Stimulated activated CD8-positive, alpha-beta memory T cell treated with anti-CD3 and anti-CD28 coated beads, Interleukin-12 subunit alpha, Interleukin-12 subunit beta, amount 100 ng/mL, for 24 hours (primary cell): ENCODE data around the gene PXN.
"Not testable (repeated sequence)": the region's sequence is repeated elsewhere in the genome, so short reads cannot be mapped to it uniquely, and the experiment has no call there.

ENCODE experiments used
- DNase-seq: peaks from one replicate; pipeline ENCODE4 v3.0.0-alpha.2; 2020; ENCODE audit errors: extremely low read depth

PXN gene

DNA sequence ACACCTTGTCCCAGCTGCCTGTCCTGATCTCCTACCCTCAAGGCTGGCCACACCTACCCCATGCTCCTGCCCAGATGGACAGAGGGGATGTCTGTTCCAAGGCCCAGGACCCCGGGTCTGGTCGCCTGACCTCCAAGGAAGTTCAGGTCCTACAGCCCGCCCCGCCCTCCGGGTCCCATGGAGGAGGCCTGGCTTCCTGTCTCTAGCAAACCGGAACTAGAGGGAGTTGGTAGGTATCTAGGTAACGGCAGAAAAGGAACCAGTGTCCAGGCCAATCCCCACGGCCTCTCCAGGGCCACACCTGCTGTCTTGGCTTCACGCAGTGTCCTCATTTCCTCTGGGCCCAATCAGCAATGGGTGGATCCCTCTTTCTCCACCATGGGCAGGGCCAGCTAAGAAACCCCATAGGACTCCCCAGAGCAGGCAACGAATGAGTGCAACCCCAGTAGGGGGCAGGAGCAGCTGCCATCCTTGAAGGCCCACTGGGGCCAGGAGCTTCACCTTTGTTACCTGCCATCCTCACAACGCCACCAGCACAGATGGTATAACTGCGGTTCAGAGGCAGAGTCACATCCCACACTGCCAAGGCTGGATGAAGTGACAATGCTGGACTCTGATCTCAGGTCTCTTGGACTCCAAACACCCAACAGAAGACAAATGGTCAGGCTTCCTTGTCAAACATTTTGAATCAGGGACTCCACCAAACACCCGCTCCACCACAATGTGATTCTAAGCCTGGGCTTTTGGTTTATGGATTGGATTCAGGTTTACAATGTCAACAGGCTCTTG is 39.5 kb downstream of the PXN start:
- DNase-seq, result no peak

- DNase-seq, result no peak
These were observed 40.4 kb downstream of the PXN start for GRCh38 chr12:120225200-120225558.

DNA sequence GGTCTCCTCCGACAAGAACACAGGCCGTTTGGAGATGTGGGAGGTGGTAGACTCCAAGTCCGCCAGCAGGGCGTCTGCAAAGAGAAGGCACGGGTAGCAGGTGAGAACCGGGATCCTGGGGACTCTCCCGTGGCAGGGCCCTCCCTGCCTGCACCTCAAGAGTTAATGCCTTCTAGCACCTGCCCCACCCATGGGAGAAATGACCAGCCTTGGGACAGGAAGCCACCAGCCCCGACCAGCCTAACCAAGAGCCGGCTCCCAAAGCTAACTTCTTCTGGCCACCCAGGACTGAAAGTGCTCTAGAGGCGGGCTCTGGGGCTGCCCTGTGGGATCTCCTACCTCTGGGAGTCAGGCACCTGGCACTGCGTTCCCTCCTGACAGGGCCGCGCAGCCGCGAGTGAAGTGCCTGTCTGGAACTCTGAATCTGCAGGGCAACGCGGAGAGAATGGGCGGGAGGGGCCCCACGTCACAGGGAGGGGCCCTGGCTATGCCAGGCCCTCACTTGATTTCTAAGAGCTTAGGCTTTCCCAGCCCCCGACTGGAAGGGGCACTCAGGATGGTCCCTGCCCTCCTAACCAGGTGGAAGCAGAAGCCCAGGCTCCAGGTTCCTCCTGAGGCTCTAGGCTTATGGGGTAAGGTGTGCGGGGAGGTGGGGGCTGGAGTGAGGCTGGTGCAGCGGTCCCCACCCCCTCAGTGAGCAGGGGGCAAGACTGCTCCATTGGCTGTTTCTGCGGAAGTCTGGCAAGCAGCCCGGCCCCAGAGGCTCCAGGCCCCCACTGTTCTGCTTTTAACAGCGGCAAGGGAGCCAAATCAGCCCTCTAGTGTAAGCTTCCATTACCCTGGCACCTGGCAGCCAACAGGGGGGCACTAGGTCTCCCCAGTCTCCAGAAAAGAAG is 41.0 kb downstream of the PXN start:
- DNase-seq, result no peak

- DNase-seq, result no peak
These were observed 41.8 kb downstream of the PXN start for GRCh38 chr12:120223458-120224303.

- no peak for DNase-seq
These were observed 43.2 kb downstream of the PXN start for GRCh38 chr12:120222288-120222832.

GRCh38 chr12:120221576-120221900 is 44.0 kb downstream of the PXN start:
- DNase-seq, result no peak

- DNase-seq, result no peak
These were observed 44.5 kb downstream of the PXN start for GRCh38 chr12:120220838-120221575.

- no peak for DNase-seq
These were observed 46.6 kb downstream of the PXN start for GRCh38 chr12:120218680-120219606.

DNA sequence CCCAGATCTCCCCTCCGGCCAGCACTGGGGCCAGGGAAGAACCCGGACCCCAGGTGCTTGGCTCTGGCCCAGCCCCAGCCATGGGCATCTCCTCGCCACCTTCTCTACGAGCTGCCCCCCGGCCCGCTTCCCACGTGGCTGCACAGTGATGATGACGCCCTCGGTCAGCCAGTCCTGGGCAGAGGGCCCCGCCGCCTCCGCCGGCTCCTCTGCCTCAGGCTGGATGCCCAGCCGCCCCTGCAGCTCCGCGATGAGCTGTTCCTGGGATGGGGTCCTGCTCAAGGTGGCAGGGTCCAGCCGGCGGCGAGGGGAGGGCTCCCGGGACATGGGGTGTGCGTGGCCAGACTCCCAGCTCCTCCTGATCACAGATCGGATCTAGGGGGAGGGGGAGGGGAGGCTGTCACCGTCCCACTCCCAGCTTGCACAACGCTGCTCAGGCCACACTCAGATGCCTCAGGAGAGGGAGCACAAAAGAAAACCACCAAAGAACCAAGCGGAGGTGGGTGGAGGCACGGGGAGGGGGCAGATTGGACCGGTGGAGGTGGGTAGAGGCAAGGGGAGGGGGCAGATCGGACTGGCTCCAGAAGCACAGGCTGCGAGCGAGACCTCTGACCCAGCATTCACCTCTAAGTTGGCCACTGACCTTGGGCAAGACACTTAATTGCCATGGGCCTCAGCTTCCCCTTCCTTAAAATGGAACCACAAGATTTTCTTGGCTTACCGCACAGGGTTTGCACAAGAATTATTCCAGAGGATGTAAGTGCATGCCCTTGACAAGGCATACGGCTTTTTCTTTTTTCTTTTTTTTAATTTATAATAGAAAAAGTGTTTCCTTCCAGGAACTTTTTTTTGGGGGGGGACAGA is 48.6 kb downstream of the PXN start:
- DNase-seq, result no peak

DNA sequence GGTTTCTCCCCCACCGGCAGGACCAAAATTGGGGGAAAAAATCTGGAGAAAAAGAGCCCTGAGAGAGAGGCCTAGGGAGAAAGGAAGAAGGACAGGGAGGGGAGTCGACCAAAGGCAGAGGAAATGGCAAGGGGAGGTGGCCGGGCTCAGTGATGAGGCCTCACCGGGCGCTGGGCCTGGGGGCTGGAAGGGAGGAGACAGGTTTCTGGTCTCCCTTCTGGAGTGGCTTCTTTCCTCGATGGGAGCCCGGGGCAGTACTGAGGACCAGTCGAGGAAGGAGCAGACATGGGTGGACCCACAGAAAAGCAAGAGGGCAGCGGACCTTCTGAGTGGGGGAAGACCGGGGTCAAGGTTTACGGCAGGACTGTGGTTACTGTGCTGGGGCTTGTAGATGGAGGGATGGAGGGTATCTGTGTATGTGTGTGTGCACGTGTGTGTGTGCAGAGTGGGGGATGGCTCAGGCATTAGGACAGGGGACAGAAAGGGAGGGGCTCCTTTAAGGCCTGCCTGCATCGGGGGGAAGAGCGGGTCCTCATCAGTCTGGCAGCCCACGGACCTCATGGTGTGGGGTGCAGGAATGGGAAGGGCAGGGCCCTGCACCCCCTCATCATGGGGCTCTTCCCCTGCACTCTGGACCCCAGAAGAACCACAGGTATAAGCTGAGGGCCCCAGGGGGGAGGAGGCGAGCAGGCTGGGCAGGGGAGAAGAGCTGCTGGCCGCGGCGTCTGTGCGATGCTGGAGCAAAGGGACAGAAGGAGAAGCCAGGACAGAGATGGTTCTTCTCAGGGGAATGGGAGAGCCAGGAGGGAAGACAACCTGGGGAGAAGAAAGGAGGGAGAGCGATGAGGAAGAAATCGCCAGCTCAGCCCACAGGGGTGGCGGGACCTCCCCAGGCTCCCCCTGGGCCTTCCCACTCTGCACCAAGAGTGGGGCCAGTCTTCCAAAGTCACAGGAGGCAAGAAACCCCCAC is 49.5 kb downstream of the PXN start:
- no peak for DNase-seq

DNA sequence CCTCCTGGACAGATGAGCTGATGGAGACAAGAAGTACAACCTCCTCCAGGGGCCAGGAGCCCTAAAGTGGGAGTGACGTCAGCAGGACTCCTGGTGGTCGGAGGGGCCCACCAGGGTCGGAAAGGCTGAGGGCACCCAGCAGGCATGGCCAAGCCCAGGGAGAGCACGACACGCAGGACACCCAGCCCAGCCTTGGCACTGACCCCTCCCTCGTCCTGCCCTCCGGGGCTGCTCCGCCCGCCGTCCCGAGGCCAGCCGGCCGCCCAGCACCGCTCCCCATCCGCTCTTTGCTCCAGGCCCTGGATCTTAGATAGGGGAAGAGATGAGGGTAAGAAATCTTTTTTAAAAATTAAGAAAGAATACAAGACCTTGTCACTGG is 50.2 kb downstream of the PXN start:
- no peak for DNase-seq

- no peak for DNase-seq
These were observed 50.7 kb downstream of the PXN start for GRCh38 chr12:120214626-120215356.

DNA sequence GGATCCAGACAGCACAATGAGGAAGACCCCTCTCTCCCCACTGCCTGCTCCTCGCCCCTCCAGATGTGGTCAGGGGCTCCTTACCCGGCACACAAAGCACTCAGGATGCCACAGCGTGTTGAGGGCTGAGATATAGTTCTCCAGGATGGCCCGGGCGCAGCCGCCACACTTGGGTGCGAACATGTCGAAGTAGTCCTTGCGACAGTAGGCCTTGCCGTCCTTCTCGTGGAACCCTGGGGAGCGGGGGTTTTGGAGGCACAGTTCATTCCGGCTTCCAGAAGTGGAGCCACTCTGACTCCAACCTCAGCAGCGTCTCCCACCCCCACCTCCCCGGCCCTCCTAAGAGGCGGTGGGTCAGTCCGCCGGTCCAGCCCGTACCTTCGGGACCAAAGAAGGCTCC is 51.8 kb downstream of the PXN start:
- no peak for DNase-seq

DNA sequence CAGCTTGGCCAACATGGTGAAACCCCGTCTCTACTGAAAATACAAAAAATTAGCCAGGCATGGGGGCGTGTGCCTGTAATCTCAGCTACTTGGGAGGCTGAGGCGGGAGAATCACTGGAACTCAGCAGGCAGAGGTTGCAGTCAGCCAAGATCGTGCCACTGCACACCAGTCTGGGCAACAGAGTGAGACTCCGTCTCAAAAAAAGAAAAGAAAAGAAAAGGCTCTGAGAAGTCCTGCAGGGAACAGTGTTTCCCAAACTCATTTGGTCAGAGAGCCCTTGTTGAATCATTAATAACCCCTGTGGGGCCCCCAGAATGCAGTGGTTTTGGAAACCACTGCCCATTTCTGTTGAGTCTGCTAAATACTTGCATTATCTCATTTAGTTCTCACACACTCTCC is 52.3 kb downstream of the PXN start:
- DNase-seq, result not testable (repeated sequence)

DNA sequence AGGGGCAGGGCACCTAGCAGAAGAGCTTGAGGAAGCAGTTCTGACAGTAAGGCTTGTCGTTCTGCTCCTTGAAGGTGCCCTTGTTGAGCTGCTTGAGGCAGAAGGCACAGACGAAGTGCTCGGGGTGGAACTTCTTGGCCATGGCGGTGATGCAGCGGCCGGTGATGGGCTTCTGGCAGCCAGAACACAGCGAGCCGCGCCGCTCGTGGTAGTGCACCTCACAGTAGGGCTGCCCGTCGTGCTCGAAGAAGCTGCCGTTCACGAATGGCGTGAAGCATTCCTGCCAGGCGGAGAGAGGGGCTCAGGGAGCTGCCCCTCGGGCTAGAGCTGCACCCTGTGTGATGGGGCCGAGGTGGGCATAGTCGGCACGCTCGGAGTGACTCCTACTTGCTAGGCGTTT is 53.2 kb downstream of the PXN start:
- no peak for DNase-seq

DNA sequence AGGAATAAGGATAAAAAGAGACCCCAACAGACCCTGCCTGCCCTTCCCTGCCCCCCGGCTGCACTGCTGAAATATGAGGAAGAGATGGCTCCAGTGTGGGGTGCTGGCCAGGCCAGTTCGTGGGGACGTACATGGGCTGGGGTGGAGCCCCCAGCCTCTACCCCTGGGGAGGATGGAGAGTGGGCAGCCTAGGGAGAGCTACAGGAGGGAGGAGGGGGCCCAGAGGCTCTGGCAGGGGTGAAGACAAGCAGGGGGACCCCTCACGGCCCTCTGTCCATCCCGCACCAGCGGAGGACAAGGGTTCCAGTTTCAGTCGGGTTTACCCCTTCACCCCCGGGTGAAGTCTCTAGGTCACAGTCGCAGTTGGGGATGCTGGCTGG is 53.6 kb downstream of the PXN start:
- no peak for DNase-seq

GRCh38 chr12:120211243-120211903 is 54.2 kb downstream of the PXN start:
- no peak for DNase-seq
